NCI-H2107 (cell line): Measurements from ENCODE around the gene SLC9A3.

Experiments
- DNase-seq: peaks from one replicate; lab custom pipeline; 2025; lab: John Stamatoyannopoulos, UW

The SLC9A3 gene

DNA sequence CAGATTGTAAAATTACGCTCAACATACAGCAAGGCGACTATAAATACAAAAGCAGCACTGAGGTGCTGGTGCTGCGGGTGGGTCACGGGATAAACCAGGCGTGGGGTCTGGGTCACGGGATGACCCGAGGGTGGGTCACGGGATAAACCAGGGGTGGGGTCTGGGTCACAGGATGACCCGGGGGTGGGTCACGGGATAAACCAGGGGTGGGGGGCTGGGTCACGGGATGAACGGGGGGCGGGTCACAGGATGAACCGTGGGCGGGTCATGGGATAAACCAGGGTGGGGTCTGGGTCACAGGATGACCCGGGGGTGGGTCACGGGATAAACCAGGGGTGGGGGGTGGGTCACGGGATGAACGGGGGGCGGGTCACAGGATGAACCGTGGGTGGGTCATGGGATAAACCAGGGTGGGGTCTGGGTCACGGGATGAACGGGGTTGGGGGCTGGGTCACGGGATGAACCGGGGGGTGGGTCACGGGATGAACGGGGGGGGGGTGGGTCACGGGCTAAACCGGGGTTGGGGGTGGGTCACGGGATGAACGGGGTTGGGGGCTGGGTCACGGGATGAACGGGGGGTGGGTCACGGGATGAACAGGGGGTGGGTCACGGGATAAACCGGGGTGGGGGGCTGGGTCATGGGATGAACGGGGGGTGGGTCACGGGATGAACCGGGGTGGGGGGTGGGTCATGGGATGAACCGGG, 30.2 kb upstream of the SLC9A3 start:
- no peak for DNase-seq

DNA sequence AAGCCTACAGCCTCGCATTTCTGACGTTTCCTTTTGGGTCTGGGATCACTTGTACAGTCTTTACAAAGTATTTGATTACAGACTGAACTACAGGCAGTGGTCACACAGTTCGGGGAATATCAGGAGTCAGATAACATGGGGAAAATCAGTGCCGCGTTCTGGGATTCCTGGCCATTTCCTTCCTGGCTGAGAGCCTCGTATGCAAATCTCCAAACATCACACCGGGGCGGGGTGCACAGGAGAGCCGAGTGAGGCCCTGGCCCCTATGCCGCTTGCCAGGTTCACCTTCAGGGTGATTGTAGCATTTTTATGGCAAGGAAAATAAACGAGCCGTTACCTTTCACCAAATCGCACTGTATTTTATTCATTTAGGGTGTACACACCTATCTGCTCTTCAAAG, 29.6 kb upstream of the SLC9A3 start:
- DNase-seq, result no peak

DNA sequence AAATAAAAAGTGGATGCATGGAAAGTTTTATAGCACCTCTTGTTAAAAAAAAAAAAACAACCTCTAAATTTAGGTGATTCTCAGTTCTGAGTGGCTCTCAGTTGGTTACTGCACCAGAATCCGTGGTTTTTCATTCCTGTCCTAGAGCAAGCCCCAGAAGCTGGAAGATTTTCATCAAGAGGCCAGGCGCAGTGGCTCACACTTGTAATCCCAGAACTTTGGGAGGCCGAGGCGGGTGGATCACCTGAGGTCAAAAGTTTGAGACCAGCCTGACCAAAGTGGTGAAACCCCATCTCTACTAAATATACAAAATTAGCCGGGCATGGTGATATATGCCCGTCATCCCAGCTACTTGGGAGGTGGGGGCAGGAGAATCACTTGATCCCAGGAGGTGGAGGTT, 27.2 kb upstream of the SLC9A3 start:
- no peak for DNase-seq

DNA sequence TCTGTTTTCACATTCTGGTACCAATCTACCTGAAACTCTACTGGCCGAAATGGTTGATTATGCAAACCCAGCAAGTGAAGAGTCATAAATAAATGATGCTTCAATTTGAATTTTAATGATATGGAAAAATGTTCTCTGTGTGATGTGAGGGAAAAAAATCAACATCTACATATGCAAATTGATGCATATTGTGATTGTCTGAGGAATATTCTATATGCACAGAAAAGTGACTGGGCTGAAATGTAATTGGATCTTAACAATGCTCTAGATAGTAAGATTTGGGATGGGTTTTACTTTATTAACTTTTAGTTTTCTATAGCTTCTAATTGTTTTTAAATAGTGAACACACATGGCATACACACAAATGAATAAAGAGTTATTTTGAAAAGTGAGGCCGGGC, 25.0 kb upstream of the SLC9A3 start:
- DNase-seq, result no peak

DNA sequence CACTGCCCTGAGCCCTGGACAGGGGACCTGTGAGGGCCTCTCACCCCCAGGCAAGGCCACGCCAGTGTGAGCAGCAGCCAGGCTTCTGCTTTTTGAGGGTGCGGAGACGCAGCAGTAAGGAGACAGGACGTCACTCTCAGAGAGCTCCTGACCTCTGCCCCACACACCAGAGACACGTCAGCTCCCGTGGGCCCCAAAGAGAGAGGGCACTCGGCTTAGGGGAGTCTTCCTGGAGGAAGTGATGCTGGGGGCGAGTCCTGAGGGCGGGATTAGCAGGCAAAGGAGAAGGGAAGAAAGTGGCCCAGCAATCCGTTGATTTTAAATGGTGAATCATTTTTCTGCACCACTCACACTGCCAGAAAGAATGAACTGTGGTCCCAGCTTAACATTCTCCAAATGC, 24.0 kb upstream of the SLC9A3 start:
- DNase-seq, result no peak

DNA sequence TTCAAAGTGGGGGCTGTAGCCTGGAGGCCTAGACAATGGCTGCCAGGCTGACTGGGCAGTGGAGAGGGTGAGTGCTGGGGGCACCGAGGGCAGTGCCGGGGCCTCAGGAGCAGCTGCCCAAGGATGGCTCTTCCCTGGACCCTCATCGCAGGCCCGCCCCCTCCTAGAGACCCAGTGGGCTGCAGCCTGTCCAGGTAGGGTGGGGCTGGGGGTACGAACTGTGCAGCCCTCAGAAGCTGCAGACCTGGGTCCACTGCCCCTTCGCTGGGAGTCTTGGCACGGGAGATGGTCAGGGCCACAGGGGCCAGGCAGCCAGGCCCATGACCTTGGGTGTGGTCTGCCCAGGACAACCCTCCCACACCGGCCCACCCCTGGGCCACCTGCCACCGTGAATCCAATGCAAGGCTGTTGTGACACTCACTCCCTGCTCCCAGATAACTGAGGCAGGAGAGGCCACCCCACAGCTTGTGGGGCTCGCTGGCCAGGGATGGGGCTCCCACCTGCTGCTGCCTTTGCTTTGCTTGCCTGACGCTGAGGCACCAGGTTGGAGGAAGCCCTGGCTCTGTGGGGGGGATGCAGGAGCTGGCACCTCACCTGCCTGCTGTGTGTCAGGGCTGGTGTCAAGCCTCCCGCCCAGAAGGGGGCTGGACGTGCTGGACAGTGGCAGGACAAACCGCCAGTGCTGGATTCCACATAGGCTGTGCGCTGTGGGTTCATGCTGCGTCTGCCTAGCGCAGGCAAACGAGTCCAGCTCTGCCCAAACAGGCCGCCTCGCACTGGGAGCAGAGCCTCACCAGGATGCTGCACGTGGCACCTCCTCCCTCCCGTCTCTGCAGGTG, 23.1 kb upstream of the SLC9A3 start:
- no peak for DNase-seq

DNA sequence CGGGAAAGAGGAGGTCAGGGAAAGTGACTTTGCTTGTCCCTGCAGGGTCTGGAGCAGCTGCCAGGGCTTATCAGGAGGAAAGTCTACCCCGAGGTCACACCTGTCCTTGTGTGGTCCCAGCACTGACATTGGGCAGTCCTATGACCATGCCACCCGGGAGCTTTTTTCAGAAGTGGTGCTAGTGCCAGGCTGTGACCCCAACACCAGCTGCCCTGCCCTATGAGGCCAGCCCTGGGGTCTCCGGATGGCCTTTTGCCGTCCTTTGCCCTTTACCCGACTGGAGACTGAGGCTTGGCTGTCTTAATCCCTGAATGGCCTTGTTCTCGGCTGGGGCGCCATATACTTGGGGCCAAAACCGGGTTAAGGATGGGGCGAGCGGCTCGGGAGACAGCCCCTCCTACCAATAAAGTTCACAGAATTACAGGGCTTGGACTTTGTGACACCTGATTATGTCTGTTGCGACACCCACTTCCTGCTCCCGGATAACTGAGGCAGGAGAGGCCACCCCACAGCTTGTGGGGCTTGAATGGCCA, 22.2 kb upstream of the SLC9A3 start:
- DNase-seq, result no peak

DNA sequence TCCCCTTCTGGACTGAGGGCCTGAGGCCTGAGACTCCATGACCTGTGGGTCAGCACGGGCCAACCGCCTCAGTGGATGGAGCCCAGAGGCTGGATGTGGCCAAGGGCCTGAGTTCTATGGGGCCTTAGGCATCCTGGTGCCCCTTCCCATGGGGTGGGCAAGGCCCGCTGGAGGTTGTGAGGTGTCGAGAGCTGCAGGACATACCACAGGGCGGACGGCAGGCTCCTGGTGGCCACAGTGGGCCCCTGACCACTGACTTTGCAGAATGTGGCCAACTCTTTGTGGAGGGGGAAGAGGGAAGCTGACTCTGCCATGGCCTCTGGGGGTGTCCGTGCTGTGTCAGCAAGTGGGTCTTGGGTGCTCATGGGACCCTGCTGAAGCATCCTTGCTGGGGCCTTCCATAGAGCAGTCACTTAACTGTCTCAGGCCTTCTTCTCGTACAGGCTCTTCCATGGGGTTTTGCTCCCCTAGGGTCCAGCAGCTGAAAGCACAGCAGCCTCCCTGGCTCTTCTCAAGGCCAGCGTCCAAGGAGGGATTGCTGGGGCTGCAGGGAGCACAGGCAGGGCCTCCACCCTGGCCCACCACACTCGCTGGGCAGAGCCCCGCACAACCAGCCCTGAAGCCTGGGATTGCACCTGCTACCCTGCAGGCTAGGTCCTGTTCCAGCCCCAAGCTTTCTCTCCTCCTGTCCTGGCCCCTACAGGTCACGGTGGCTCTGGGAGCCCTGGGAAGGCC, 21.6 kb upstream of the SLC9A3 start:
- no peak for DNase-seq

DNA sequence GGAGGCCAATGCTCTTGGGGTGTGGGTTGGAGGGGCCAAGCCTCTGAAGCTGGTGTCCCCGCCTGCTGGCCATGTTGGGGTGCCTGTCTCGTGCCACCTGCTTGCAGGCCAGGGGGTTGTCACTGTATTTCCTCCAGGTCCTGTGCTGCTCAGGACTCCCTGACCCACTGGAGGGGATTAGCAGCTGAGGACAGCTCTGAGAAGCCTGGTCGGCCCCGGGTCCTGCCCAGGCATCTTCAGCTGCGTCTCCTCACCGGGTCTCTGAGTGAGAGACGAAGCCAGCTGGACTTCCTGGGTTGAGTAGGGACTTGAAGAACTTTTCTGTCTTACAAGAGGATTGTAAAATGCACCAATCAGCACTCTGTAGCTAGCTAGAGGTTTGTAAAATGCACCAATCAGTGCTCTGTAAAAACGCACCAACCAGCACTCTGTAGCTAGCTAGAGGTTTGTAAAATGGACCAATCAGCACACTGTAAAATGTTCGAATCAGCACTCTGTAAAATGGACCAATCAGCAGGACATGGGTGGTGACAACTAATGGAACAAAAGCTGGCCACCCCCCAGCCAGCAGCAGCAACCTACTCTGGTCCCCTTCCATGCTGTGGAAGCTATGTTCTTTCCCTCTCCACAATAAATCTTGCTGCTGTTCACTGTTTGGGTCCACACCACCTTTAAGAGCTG, 20.6 kb upstream of the SLC9A3 start:
- DNase-seq, result no peak

DNA sequence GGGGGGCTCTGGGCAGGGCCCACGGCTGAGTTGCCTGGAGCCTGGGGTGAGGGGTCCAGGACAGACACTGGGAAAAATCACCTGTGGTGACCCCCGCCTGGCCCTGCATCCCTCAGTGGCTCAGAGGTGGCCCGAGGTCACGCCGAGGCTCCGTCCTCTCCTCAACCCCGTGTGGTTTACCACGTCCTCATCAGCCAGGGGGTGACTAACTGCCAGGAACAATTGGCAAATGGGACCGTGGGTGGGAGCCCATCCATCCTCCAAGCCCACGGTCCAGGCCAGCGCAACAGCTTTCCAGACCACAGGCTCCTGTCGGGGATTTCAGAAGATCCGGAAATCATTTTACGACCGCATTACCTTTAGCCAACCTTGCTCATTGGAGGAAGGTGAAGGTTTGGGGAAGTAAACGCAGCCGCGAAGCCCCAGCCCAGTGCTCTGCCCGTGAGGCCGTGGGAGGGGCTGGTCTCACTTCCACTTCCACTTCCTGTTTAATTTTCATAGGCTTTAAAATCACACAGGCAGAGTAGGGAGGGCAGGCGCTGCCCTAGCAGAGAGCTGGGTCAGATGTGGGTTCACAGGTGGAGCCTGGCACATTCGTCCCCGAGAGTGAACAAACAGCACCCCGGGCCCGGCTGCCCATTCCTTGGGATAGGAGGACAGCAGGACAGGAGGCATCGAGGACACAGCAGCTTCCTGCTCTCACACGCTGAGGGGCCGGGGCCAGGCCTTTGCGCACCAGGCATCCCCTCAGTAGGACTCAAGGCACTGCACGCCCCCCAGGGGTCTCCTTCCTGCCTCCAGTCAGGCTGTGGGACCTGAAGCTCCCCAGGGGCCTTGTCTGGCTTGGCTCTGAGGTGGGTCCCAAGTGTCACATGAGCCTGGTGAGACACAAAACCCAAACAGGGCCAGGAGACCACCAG, 19.8 kb upstream of the SLC9A3 start:
- no peak for DNase-seq

DNA sequence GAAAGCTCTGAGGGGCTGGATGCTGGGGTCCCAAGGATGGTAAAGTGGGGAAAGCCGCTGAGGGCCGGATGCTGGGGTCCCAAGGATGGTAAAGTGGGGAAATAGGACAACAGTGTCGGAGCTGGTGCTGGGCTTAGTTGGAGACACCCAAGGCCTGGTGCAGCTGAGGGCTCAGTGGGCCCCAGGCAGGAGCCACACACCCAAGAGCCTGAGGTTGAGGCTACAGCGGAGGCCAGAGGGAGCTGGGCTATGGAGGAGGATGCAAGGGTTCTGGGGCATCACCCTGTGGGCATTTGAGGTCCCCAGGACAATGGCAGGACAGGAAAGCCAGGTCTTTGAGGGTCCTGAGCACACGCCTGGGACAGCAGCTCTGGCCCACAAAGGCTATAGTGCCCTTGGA, 19.1 kb upstream of the SLC9A3 start:
- DNase-seq, result no peak

DNA sequence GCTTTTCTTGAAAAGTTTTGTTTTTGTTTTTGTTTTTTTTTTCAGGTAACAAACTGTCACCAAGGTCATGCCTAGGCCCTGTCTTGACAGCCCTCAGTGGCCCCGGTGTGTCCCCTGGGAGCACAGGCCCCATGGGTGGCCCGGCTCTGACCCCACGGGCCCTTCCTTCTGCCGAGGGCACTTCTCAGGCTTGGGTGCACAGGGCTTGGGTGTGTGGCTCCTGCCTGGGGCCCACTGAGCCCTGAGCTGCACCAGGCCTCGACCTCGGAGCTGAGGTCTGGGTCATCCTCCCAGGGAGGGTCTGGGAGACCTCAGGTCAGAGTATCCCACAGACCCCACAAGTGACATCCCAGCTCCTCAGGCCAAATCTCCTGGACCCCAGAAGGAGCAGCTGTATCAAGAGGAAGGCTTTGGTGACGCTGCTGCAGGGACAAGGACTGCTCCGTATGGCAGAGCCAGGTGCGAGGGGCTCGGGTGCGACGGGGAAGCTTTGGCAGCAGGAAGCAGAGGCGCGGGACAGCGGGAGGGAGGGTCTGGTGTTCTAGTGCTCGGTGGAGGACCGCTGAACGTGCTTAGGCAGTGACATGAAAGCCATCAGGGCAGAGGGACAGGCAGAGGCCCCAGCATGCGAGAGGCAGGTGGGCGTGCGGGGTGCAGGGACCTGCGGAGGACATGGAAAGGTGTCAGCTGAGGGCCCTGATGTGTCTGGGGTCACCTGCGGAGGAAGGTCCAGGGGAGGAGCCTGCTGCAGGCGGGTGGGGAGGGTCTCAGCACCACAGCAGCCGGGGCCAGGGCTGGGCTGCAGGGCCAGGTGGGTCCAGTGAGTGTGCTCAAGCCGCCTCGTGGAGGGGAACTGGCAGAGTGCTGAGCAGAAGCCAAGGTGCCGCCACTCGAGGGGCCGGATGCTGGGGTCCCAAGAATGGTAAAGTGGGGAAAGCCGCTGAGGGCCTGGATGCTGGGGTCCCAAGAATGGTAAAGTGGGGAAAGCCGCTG, 18.4 kb upstream of the SLC9A3 start:
- DNase-seq, result no peak

DNA sequence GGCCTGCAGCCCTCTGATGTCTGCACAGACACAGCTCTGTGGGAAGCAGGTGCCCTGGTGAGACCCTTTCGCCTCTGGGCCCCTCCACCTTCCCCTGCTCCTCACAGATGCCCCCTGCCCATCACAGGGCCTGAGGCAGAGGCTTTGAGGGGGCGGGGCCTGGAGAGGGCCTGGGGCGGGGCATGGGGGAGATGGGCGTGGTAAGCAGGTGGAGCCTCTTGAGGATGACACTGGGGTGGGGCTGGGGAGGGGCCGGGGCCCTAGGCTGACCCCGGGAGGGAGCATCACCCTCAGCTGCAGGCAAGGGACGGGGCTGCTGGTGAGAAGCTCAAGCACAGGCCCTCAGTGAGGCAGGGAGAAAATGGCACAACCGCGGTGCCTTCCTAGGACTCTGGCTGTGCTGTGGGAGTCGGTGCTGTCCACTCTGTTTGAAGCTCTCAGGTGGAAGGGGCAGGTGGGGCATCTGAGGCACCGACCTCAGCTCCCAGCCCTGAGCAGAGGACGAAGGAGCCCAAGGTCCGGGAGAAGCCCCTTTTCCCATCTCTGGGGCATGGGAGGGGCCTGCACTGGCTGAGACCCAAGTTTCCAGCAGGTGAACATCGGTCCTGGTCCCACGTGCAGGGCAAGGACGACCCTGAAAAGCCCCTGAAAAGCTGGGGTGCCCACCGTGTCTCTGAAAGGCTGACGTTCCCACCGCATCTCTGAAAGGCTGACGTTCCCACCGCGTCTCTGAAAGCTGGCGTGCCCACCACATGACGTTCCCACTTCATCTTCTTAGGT, 17.5 kb upstream of the SLC9A3 start:
- no peak for DNase-seq

DNA sequence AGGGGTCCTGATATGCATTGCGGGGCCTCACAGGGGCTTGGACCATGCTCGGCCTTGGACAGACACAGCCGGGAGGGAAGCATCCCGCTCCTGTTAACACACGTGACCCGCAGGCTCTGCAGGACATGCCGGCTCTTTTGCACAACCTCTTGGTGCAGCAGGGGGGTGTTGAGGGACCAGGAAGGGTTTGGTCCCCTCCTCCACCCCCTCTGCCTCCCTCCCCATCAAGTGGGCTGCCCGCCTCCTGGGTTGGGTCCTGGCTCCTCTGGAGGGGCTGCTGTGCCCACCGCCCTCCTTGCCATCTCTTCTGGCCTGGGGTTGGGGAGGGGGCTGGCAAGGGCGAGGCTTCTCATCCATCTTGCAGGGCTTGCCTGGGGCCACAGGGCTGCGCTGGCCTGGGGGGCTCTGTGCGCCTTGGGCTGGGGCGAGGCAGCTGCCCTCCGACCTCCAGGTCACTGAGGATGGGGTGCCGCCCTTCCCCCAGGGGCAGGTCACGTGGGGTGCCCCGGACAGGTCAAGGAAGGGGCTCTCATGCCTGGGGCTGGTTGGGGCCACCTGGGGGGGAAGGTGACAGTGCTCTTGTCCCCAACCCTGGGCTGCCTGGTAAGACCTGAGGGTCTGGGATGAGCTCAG, 16.8 kb upstream of the SLC9A3 start:
- DNase-seq, result no peak

DNA sequence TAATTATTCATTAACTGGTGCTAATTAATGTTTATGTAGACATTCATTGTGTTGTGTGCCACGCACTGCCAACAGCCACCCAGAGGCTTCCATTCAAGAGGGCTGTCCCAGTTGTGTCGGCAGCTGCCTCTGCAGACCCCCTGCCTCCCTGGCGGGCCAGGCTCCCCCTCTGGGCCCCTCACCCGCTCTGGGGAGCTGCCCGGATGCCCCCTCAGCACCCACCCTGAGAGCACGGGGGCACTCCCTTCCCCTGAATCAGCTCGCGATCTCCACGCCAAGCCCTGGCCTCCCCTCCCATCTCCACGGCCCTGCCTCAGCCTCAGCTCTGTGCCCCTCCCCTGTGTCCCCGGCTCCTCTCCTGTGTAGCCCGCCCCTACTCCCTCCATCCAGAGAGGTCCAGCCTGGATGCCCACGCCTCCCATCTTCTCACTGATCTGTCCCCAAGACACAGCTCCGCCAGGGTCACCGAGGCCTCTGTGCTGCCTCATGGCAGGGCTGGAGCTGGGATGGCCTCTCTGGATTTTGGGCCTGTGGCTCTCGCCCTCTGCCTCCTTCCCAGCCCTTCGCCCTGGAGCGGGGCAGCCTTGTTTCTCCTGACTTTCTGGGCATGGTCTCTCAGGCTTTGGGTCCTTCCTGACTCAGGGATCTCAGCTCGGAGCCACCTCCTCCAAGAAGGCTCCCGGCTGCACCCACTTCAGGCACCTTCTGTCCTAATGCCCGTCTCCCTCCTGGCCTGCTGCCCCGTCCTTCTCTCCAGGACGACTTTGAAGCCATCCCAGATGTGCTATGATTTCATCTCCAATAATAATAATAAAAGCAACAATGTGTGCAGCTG, 16.0 kb upstream of the SLC9A3 start:
- no peak for DNase-seq

DNA sequence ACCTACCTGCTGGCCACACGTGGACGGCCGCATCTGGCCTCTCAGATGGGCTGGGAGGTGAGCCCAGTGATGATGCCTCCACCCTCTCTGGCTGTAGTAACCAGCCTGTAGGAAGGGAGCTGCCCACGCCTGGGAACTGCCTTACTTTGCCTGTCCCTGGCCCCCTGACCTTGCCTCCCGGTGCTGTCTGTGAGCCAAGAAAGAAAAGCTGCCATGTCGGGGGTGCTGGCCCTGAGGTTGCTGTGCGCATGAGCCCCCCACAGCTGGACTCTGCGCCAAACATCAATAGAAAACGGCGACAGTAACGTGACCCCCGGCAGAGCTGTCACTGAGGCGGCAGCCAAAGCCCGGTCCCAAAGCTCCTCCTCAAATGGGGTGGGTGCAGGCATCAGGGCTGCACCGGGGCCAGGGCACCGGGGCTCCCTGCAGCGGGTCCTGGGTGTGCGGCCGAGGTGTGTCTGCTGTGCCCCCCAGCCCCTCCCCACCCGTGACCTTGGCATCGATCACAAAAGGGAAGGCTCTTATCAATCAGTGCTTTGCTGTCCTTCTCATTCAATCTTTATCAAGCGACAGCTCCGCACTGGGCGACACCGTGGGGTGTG, 15.3 kb upstream of the SLC9A3 start:
- no peak for DNase-seq

DNA sequence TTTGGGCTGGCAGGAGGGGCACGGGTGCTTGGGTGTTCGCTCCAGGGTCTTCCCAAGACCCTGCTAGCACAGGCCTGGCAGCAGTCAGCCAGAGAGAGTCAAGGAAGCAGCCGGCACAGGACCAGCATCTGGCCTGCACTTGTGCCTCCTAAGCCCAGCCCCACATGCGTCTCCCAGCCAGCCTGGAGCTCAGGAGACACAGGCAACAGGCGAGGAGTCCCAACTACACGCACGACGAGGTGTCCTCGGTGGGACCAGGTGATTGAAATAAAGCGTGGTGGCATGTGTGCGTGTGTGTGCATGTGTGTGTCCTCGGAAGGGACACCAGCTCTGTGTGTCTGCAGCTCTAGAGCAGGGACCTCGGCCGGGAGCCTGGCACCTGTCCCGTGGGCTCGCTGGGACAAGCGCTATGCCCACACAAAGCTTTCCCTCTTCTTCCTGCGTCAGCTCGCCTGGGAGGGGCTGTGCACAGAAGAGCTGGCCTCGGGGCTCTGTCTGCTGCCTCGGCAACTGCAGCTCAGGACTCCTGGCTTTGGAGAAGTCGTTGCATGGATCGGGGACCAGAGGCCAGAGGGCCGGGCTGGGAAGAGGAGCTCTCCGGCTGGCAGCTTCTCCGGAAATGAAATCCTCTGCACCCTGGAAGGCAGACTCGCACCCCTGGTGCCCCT, 14.7 kb upstream of the SLC9A3 start:
- no peak for DNase-seq
